Cardiac ventricle fibroblast (primary cell): ENCODE data around the gene ADAMTS9. TPM values are rescaled to one million over a fixed set of nuclear protein-coding genes. Genes with fewer than 3 reads are reported as not detected.

Experiments
- total RNA-seq: library from RNA; depleted of rRNA; stranded (reverse); fragments of >200 nt; gene quantifications from 2 replicates; pipeline ENCODE4 v1.2.3, GENCODE V29; 2015

Gene ADAMTS9
- total RNA-seq = 12.2 and 13.1 TPM in 2 replicates

GRCh38 chr3:64687781-64688604 lies at the start of gene ADAMTS9:
TSS of gene ADAMTS9 (minus strand) at chr3:64688000. CDS start at chr3:64687657, 343 bp downstream.

